Measurements from ENCODE around the gene CTDSPL2.

GRCh38 chr15:44495562-44495961 lies 68.1 kb downstream of the CTDSPL2 start:
- TF ChIP-seq CTCF (conservative IDR thresholded peaks at IDR 0.05 in 1 of 2, IDR thresholded peaks at IDR 0.05 in 1 of 2; ENCODE audit: extremely low read depth in 1 of 2, insufficient read depth in 1 of 2, low read depth in 1 of 2, low read length in 2 of 2), result no peak
- TF ChIP-seq EZH2 (IDR thresholded peaks at IDR 0.05; ENCODE audit: borderline replicate concordance, low read length), result no peak

All from mammary epithelial cell (primary cell).